GM18861 (cell line): Measurements from ENCODE around the gene GOLGA1.
"Not testable (repeated sequence)": the region's sequence is repeated elsewhere in the genome, so short reads cannot be mapped to it uniquely, and the experiment has no call there.

Experiments used
- ATAC-seq: cut with Tn5 transposase; IDR thresholded peaks from one replicate; pipeline ENCODE4 v1.9.1; 2021; ENCODE audit not compliant: unreplicated experiment

The GOLGA1 gene

GRCh38 chr9:124940521-124940893 is 376 bp downstream of the GOLGA1 start:
- ATAC-seq, result peak; percentile 24

GRCh38 chr9:124939944-124940343 is 939 bp downstream of the GOLGA1 start:
- ATAC-seq, result no peak

GRCh38 chr9:124934290-124934689 is 6.6 kb downstream of the GOLGA1 start:
- no peak for ATAC-seq

GRCh38 chr9:124932333-124932732 is 8.6 kb downstream of the GOLGA1 start:
- ATAC-seq, result no peak

GRCh38 chr9:124929464-124929863 is 11.4 kb downstream of the GOLGA1 start:
- no peak for ATAC-seq

- ATAC-seq, result no peak
Observed at GRCh38 chr9:124928116-124928515, 12.8 kb downstream of the GOLGA1 start.

GRCh38 chr9:124920394-124920793 is 20.5 kb downstream of the GOLGA1 start:
- not testable (repeated sequence) for ATAC-seq

GRCh38 chr9:124914753-124915405 is 26.0 kb downstream of the GOLGA1 start:
- no peak for ATAC-seq

GRCh38 chr9:124913378-124913777 is 27.5 kb downstream of the GOLGA1 start:
- ATAC-seq, result no peak

GRCh38 chr9:124911766-124912165 is 29.1 kb downstream of the GOLGA1 start:
- no peak for ATAC-seq

GRCh38 chr9:124908098-124908497 is 32.8 kb downstream of the GOLGA1 start:
- no peak for ATAC-seq

GRCh38 chr9:124906966-124907365 is 33.9 kb downstream of the GOLGA1 start:
- ATAC-seq, result no peak

- ATAC-seq, result no peak
Observed at GRCh38 chr9:124899845-124900244, 41.0 kb downstream of the GOLGA1 start.

GRCh38 chr9:124897570-124898460 is 43.1 kb downstream of the GOLGA1 start:
- no peak for ATAC-seq

GRCh38 chr9:124894741-124895170 is 46.1 kb downstream of the GOLGA1 start:
- ATAC-seq, result no peak

GRCh38 chr9:124894035-124894740 is 46.7 kb downstream of the GOLGA1 start:
- ATAC-seq, result no peak

GRCh38 chr9:124890179-124890578 is 50.7 kb downstream of the GOLGA1 start:
- no peak for ATAC-seq

GRCh38 chr9:124889006-124889405 is 51.9 kb downstream of the GOLGA1 start:
- ATAC-seq, result no peak

GRCh38 chr9:124887832-124888231 is 53.1 kb downstream of the GOLGA1 start:
- no peak for ATAC-seq

- no peak for ATAC-seq
Observed at GRCh38 chr9:124886866-124887492, 53.9 kb downstream of the GOLGA1 start.

- ATAC-seq, result no peak
Observed at GRCh38 chr9:124886461-124886860, 54.4 kb downstream of the GOLGA1 start.
